Choroid plexus epithelial cell (primary cell): Measurements from ENCODE around the gene MAP9.

Experiments
- DNase-seq: peaks from one replicate; pipeline ENCODE4 v3.0.0-alpha.2; 2010; ENCODE audit warnings: low read depth
- H3K4me3 ChIP-seq: 2 replicates; pipeline ENCODE4 v1.5.1; 2011; ENCODE audit warnings: low read depth, mild to moderate bottlenecking, control low read depth, low read length, moderate library complexity
- TF ChIP-seq, protein P1 (sequence below): conservative IDR thresholded peaks from 2 replicates; pipeline ENCODE4 v1.5.1; 2011; ENCODE audit warnings: low read depth, mild to moderate bottlenecking, control low read depth, inconsistent platforms, low read length, moderate library complexity

MAP9 gene

DNA sequence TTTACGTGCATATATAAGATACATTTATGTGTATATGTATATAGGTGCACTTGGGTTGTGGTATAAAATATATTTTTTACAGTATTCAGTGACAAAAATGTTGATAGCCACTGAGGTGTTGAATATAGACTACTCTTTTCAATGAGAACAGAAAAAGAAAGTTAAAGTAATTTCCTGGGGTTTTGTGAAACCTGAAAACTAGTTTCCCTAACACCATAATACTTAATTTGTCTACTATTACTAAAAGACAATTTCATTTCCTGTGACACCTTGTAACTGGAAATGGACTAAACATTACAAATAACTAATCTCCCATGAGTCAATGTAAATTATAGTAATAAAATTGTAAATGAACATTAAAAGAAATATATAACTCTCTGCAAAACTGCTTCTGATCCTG, 32.0 kb upstream of the MAP9 start:
- H3K4me3 ChIP-seq, result no peak overlapping the region
- no peak for DNase-seq
- TF ChIP-seq, protein P1, sequence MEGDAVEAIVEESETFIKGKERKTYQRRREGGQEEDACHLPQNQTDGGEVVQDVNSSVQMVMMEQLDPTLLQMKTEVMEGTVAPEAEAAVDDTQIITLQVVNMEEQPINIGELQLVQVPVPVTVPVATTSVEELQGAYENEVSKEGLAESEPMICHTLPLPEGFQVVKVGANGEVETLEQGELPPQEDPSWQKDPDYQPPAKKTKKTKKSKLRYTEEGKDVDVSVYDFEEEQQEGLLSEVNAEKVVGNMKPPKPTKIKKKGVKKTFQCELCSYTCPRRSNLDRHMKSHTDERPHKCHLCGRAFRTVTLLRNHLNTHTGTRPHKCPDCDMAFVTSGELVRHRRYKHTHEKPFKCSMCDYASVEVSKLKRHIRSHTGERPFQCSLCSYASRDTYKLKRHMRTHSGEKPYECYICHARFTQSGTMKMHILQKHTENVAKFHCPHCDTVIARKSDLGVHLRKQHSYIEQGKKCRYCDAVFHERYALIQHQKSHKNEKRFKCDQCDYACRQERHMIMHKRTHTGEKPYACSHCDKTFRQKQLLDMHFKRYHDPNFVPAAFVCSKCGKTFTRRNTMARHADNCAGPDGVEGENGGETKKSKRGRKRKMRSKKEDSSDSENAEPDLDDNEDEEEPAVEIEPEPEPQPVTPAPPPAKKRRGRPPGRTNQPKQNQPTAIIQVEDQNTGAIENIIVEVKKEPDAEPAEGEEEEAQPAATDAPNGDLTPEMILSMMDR, result no peak

DNA sequence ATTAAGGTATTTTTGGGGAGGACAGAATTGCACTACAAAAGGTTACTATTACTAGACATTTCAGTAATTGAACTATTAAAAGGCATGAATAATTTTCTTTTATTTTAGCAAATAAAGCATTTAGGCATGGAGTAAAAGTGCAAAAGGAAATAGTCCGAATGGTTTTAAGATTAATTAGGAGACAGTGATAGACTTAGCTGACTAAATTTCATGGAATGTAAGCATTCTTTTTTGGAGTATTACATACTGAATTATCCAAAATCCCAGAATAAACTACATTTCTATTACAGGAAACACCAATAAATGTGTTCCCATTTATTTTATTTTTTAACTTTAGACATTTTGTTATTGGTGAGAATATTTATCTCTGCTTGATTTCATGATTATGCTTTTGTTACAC, 30.7 kb upstream of the MAP9 start:
- TF ChIP-seq, protein P1, result no peak
- no peak for DNase-seq
- H3K4me3 ChIP-seq, result no peak overlapping the region

DNA sequence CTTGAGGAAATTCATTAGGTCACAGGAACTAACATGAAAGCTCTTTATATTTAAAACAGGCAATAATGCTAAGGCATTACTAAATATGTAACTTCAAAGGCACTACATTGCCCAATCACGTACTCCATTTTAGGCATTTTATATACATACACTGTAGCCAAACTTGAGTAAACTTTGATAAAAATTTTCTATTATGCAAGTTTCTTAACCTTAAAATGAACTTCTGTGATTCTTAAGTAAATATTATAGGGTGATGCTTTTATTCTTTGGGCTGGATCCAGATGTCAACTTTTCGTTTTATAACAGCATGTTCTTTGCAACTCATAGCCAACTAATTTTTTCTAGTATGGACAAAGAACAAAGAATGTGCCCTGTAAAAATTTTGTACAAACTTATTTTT, 28.3 kb upstream of the MAP9 start:
- TF ChIP-seq, protein P1, result no peak
- H3K4me3 ChIP-seq, result no peak overlapping the region
- peak; percentile 67 for DNase-seq

DNA sequence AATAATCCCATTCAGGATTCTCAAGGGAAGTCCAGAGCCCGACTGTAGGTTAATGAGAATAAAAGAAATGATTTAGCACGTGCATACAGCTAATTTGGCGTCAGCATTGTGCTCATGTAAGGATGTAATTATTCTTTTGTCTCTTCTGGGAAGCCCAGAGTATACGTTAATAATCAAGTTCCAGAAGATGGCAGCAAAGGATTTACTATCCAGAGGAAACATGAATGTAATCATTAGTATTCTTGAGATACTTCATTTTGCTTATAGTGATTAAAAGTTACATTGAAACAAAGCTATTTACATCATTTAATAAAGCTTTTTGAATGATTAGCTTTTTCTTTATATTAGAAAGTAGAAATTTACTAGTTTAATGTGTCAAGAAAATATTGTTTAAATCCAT, 27.1 kb upstream of the MAP9 start:
- TF ChIP-seq, protein P1, result peak; percentile 40
- DNase-seq, result peak; percentile 64
- H3K4me3 ChIP-seq, result no peak overlapping the region

DNA sequence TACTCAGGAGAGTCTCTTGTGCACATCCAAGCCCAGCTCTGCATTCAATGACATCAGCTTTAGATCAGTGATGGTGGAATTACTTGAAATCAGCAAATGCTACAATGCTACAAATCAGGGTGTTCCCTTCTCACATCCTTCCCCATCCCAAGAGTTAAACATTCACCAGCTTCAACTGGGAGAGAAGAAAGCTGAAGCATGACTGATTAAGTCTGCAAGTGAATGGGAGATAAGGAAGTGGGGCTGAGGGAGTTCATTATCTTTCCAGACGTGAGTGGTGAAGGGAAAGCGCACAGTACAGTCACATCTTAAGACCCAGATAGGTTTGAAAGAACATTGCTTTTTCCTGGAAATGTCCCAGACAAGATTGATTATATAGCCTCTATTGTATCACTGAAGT, 26.2 kb upstream of the MAP9 start:
- no peak for DNase-seq
- TF ChIP-seq, protein P1, result no peak
- no peak overlapping the region for H3K4me3 ChIP-seq

DNA sequence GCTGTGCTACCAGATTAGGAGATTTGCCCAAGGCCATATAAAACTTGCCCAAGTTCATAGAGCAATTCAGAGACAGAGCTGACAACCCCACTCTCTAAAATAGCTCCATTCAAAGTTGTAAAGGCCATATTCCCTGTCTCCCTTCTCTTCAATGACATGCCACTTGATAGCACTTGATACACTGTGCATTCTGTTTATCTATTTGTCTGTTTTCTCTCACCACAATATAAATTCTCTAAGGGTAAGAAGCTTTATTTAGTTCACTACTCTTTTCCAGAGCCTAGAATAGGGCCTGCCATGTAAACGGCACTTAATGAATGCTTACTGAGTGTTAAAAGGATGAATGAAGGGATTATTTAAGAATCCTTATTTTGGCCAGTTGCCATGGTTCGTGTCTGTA, 24.1 kb upstream of the MAP9 start:
- no peak overlapping the region for H3K4me3 ChIP-seq
- TF ChIP-seq, protein P1, result no peak
- no peak for DNase-seq

DNA sequence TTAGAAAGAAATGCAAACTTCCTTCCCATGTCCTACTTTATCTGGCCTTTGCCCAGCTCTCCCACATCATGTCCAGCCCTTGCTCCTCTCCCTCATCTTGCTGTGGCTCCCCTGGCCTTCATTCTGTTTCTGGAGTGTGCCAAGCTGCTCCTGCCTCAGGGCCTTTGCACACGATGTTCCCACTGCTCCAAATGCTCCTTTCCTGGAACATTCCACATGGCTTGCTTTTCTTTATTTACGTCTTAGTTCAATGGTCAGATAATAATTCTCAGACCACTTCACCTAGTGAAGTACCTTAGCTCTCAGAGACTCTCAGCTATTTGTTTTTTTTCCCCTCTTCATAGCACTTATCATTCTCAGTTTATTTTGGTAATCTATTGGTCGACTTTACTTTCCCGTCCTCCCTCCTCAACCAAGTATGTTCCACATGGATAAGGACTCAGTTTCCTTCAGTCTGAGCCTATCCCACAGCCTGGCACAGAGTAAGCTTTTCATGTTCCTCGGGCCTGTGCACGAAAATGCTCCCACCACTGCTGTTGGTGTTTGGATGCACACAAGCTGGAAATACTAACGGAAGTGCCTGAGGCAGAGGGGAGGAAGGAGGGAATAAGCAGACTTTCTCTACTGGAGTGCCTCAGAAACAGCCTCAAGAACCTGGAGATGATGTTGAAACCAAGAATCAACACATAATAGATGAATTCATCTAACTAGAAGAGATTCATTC, 23.4 kb upstream of the MAP9 start:
- TF ChIP-seq, protein P1, result no peak
- no peak overlapping the region for H3K4me3 ChIP-seq
- no peak for DNase-seq
